Inferior parietal cortex (tissue), 1 donor: ENCODE measurements around the gene SNX21.
A peak's percentile ranks its signal among the peaks of the same experiment; 100 is the strongest.
"Not testable (repeated sequence)": the region's sequence is repeated elsewhere in the genome, so short reads cannot be mapped to it uniquely, and the experiment has no call there.

Experiments used
- DNase-seq: peaks from one replicate; pipeline ENCODE4 v3.0.0-alpha.2; 2016; ENCODE audit errors: extremely low spot score

The SNX21 gene

DNA sequence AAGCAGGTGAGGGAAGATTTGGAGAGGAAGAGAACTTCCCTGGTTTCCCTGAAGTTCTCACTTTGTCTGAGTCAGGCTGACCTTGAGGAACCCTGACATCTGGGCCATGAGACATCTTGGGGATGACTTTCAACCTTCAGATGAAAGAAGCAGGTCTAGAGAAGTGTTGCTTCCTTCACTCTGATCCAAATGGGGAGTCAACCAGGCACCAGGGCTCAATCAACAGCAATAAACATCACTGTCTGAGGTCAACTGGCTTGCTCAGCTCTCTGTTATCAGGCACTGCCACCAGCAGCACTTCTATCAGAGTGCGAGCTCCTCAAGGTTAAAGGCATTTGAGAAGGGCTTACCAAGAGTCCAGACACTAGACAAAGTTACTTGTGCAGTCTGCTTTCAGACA, 17.3 kb downstream of the SNX21 start:
- no peak for DNase-seq

DNA sequence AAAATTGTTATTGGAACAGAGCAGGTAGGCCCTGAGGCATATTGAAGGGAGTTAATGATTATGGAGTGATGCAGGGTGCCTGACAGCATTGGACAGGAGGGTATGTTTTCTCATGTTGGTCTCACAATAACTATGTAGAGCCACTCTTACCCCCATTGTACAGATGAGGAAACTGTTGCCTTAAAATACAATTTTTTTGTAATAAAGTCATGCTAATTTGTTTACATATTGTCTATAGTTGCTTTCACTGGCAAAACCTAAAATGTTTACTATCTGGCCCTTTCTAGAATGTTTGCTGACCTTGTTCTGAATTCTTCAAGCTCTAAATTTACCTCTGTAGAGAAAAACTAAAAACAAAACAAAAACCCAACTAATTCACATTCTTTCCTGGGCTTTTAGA, 17.9 kb downstream of the SNX21 start:
- DNase-seq, result no peak

DNA sequence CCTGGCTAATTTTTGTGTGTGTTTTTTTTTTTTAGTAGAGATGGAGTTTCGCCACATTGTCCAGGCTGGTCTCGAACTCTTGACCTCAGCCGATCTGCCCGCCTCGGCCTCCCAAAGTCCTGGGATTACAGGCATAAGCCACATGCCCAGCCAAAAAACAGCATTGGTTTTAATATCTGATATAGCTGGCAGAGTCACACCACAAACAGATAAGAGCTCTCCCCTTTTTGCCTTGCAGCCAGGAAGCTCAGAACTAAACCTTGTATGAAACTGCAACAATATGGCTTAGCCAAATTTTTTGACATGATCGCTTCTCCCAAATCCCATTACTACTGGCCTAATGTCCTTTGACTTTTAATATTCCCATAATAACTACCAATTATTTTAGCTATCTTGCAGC, 18.7 kb downstream of the SNX21 start:
- DNase-seq, result no peak

DNA sequence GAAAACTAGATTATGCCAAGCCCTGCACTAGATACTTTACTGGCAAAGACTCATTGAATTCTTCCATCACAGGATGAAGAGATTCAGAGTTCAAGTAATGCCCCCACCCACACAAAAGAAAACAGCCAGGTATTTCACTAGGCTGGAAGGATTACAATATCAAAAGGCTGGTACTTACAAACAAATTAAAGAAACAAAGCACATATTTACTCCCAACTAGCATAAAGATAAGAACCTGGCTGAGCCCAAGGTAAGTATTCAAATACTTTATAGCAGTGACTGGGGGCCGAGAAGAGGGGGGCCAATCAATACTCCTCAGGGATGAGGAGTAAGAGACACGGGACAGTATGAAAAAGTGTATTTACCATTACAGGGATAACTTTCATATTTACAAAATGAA, 19.9 kb downstream of the SNX21 start:
- no peak for DNase-seq

DNA sequence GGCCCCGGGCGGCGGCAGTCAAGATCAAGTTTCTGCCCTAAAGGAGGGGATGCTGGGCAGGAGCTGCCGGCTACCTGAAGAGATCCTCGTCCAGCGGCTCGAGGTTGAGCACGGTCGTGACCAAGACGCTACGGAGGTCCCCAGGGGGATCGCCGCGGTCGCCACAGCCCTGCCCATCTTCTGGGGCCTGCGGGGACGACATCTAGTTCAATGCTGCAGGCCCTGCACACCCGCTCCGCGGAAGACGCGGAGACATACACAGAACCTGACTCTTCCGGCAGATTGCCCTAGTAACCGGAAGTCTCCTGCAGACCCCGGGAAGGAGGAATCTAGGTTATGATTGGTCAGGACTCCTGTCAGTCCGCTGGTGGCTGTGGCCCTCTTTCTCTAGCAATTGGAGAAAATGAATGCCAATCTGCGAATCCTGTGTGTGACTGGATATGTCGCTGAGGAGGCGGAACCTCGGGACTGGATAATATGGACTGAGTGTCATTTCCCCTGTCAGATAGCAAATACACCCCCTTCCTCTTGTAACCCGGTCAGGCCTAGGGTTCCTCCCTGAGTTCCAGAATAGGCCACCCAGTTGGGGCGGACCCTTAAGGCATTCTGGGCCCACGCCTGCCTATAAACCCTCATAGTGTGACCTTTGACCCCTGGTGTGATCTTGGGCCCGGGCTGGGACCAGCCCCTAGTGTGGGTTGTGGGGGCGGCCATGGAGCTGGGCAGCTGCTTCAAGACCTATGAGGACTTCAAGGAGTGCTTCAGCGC, 23.7 kb downstream of the SNX21 start, which contains the start of the genes ACOT8 and ZSWIM3:
Gene ACOT8, minus strand, starts transcription at position 279 of the 768 bp plus-strand sequence. Its CDS starts 77 bp downstream, at position 202.
Gene ZSWIM3, plus strand, starts transcription at position 501 of the 768 bp plus-strand sequence. Its CDS starts 212 bp downstream, at position 713.
- DNase-seq, result peak; percentile 100

DNA sequence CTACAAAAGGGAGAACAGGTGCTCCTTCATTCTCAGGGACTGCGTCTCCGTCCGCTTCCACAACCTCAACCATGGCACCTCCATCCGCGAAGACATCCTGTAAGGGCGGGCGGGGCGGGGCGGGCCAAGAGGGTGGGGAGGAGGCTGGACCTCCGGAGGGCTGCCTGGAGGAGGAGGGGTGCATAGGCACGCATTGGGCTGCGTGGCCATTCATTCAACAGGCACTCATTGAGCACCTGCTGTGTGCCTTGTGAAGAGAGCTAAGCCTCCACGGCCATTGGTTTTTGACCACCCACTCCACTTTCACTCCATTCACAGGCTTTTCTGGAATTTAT, 24.2 kb downstream of the SNX21 start:
- DNase-seq, result no peak

DNA sequence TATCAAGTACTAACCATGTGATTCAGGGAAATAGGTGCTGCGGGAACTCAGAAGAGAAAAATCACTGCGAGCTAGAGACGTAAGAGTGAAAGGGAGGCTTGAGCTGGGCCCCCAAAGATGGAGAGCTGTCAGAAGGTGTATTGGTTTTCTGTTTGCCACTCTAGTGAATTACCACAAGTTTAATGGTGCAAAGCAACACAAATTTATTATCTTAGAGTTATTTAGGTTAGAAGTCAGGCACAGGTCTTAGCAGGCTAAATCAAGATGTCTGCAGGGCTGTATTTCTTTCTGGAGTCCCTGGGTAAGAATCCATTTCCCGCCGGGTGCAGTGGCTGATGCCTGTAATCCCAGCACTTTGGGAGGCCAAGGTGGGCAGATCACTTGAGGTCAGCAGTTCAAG, 26.3 kb downstream of the SNX21 start:
- no peak for DNase-seq

DNA sequence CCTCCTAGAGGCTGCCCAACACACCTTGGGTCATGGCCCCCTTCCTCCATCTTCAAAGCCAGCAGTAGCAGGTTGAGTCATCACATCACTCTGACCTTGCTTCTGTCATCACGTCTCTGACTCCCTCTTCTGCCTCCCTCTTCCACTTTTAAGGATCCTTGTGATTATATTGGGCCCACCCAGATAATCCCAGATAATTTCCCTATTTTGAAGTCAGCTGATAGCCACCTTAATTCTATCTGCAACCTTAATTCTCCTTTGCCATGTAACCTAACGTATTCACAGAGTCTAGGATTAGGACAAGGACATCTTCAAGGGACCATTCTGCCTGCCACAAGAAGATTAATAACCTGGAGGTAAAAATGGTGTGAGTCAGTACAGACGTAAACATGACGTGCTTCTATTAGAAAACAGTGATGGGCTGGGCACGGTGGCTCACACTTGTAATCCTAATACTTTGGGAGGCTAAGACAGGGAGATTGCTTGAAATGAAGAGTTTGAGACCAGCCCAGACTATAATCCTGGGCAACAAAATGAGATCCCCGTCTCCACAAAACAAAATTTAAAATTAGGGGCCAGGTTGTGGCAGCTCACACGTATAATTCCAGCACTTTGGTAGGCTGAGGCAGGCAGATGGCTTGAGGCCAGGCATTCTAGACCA, 27.1 kb downstream of the SNX21 start:
- no peak for DNase-seq

DNA sequence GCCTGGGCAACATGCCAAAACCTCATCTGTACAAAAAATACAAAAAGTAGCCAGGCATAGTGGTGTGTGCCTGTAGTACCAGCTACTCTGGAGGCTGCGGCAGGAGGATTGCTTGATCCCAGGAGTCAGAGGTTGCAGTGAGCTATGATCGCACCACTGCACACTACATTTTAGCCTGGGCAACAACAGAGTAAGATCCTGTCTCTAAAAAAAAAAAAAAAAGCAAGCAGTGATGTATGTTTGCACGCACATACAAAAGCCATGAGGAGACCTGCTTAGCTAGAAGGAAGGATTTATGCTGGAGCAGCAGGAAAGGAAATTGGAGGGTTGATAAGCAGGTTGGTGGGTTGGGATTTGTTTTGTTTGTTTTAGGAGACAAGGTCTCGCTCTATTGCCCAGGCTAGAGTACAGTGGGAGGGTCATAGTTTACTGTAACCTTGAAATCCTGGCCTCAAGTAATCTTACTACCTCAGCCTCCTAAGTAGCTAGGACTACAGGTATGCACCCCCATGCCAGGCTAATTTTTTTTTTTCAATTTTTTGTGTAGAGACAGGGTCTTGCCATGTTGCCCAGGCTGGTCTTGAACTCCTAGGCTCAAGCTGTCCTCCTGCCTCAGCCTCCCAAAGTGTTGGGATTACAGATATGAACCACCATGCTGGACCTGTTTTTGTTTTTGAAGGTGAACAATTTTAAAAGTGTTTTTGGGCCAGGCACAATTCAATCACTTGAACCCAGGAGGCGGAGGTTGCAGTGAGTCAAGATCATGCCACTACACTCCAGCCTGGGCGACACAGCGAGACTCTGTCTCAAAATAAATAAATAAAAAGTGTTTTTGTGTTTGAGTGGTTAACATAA, 27.8 kb downstream of the SNX21 start:
- no peak for DNase-seq

DNA sequence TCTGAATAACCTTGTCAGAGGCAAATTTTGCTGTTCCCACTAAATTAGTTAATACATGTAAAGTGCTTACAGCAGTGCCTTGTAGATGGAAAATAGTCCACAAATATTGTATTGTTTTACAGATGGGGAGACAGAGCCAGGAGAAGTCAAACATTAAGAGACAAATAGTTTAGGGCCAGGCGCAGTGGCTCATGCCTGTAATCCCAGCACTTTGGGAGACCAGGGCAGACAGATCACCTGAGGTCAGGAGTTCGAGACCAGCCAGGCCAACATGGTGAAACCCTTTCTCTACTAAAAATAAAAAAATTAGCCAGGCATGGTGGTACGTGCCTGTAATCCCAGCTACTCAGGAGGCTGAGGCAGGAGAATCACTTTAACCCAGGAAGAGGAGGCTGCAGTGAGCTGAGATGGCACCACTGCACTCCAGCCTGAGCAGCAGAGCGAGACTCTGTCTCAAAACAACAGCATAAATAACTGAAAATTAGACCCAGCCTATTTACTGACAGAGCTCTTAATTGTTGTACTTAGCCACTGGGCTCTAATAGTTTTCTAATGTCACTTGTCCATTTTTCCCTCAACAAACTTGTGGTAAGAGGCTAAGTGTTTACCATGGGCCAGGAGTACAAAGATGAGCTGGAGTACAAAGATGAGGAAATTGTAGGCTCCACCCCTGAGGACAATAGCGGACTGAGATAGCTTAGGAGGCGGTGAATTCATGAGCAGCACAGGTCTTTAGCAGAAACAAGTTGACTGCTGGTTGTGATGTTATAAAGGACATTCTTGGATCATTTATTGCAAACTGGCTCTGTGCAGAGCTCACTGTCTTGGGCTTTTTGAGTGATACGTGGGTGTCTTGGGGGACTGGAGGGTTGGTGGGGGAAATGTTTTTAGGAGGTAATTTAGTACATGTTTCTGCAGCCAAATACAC, 30.2 kb downstream of the SNX21 start:
- DNase-seq, result no peak

DNA sequence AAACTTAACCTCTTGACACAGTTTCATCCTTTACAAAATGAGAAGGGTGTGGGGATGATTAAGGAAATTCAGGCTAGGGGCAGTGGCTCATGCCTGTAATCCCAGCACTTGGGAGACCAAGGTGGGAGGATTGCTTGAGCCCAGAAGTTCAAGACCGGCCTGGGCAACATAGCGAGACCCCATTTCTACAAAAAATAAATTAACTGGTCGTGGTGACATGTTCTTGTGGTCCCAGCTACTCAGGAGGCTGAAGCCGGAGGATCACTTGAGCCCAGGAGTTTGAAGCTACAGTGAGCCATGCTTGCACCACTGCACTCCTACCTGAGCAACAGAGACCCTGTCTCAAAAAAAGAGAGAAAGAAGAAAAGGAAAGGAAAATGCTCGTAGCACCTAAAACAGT, 32.9 kb downstream of the SNX21 start:
- no peak for DNase-seq

DNA sequence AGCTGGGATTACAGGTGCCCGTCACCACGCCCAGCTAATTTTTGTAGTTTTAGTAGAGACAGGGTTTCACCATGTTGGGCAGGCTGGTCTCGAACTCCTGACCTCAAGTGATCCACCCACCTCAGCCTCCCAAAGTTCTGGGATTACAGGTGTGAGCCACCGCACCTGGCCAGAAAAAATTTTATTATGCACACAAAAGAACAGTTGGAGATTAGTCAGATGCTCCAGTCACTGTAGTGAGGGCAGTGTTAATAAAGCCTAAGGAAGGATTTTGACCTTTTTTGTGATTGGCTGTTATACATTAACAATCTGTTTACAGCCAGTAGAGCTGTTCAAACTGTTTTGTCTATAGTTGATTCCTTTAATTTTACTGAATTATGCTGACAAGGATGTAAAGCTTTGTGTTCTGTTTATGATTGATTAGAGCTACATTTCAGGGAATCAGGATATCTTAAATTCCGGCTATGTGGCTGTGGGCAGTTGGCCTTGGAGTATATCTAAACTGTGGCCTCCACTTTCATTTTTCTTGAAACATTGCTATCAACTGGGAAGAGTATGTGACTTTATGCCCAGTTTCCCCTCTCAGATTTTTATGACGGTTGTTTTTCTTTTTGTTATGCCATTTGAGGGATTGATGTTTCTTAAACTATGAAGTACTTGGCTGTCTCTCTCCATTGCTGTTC, 33.7 kb downstream of the SNX21 start:
- no peak for DNase-seq

DNA sequence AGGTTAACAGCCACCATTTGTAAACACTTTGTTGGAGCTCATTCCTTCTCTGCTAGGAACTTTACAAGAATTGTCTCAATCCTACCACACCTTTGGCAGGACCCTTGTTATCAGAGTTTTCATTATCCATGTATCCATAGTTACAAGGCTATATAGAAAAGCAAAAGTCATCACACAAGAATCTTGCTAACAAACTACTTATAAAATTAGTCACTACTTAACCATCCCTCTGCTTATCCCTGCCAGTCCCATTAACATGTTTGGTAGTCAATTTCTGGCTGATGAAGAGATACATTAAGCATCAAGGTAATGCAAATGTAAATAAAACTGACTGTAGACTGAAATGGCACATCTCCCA, 34.2 kb downstream of the SNX21 start:
- no peak for DNase-seq

DNA sequence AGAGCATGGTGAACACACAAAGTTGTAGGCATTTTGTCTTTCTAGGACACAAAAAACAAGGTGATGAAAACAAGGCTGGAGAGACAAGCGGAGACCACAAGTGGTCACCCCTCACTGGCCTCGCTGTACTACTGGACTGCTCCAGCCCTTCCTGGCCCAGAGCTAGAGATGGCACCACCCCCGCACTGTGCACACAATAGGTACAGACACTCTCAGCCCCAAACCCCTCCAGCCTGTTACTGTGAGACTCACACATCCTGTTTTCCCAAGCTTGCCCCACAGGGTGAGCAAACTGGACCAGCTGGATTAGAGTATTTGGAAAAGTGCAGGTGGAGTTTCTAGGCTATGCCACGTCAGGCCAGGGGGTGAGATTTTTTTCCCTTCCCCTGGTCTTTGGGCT, 39.0 kb downstream of the SNX21 start:
- DNase-seq, result no peak

DNA sequence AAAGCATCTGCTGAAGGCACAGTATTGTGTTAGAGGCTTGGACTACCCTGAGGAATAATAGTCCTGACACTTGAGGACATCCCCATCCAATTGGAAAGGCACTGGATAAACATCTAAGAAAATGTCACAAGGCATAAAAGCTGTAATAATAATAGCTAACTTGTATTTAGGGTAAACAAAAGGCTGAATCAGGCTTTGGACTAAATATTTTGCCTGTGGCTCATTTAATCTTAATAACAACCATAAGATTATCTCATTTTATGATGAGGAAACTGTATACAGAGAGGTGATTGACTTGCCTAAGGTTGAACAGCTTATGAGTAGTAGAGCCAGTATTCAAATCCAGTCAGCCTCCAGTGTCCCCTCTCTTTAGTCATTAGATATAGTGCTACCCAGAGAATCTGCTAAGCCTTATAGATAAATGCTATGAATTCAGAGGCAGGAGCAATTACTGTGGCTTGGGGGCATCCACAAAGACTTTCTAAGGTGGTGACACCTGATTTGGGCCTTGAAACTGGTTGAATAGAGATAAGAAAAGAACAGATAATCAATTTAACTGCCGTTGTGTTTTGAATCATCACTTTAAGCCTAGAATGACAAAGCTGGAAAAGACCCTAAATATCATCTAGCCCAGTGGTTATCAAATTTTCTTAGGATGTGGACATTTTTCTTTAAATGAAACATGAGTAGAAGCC, 40.0 kb downstream of the SNX21 start:
- DNase-seq, result no peak

DNA sequence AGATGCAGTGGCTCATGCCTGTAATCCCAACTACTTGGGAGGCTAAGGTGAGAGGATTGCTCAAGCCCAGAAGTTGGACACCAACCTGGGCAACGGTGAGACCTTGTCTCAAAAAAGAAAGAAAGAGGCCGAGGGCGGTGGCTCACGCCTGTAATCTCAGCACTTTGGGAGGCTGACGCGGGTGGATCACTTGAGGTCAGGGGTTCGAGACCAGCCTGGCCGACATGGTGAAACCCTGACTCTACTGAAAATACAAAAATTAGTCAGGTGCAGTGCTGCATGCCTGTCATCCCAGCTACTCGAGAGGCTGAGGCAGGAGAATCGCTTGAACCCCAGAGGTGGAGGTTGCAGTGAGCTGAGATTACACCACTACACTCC, 40.5 kb downstream of the SNX21 start:
- not testable (repeated sequence) for DNase-seq

DNA sequence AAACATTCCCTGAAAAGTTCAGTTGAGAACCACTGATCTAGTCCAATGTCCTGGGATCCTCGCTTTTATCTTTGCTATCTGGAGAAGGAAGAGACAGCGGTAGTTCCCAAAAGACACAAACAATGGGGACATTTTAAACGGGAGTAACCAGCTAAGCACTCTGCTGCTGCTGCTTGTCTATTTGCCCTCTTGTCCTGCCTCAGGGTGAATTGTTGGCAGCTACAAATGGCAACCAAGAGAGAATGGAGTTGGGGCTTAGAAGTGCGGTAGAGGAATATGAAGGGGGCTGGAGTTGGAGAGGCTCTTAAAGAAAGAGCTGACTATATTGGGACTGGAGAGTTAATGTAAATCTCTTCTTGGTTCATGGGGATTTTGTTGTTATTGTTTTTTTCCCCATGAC, 41.0 kb downstream of the SNX21 start:
- no peak for DNase-seq

DNA sequence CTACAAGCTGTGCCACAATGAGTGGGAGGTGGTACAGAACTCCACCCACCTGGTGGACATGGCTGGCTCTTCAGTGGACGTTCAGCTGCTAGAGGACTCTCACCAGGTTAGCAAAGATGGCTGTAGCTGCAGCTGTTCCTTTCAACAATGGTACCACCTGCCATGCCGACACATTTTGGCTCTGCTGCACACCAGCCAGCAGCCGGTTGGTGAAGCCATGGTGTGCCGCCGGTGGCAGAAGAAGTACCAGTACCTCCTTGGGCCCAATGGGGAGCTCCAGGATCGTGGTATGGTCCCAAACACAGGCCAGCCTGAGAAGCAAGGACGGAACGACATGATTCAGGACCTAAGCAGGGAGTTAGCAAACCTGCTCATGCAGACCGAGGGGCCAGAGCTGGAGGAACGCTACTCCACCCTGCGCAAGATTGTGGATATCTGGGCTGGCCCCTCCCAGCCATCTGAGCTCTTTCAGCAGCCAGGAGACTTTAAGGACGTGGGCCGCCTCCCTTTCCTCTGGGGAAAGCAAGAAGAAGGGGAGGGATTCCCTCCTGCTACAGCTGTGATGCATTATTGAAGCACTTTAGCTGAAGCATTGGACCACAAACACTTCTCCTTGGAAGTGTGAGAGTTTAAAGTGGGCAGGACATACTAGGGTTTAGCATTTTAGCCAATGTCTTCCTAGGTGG, 44.6 kb downstream of the SNX21 start:
- DNase-seq, result no peak

DNA sequence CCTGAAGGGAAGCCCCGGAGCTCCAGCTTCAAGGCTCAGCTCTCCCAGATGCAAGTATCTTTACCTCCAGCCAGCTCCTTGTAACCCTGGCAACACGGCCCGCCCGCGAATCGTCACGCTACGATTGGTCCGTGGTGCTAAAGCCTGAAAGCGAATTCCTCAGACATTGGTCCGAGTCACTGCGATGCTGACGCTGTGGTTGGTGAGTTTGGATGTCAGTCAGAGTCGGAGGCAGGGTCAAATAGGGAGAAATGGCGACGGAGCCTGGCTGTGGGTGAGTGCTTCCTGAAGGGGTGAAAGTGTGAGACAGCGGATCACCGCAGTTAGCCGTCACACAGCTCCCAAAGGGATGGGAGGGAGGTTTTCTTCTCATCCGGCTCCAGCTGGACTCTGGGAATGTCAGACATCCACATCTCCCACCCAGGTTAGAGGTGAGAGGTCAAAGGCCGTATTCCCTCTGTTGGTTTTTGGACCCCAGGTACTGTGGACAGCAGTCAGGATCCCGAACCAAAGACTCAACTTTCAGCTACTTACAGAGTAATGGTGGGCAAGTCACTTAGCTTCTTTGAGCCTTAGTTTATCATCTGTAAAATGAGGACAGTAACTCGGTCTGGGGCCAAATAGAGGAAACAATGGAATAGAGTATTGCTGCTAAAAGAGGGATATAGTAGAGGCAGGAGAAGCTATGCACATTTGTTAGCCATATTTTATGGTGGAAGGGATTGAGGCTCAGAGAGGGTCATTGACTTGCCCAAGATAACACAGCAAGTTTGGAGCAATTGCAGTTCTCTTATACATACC, 47.6 kb downstream of the SNX21 start, which contains the start of gene ZSWIM1:
Gene ZSWIM1, plus strand, starts transcription at position 240 of the 801 bp plus-strand sequence. CDS start 1,366 bp downstream, outside the sequence.
- DNase-seq, result peak; percentile 100
